GM18498 (cell line): Measurements from ENCODE around the gene TBC1D4.

ENCODE experiments used
- ATAC-seq: cut with Tn5 transposase; IDR thresholded peaks from one replicate; pipeline ENCODE4 v1.9.1; 2021; ENCODE audit warnings: mild to moderate bottlenecking, moderate library complexity; ENCODE audit not compliant: unreplicated experiment

Gene TBC1D4

DNA sequence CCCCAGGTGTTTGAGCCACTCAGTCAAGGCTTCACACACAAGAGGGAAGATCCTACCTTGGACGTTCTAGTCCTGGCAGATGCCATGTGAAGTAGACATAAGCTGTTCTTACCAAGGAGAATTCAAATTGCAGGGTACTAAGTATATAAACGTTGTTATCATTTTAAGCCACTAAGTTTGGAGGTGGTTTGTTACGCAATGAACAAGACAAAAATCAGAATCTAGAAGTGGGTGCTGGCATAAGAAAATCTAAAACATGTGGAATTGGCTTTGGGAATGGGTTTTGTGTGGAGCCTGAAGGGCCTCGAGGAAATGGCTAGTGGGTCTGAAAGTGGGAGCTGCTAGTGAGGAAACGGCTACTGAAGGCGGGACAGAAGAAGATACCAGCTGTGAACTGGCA lies 83.9 kb downstream of the TBC1D4 start:
- ATAC-seq, result no peak

DNA sequence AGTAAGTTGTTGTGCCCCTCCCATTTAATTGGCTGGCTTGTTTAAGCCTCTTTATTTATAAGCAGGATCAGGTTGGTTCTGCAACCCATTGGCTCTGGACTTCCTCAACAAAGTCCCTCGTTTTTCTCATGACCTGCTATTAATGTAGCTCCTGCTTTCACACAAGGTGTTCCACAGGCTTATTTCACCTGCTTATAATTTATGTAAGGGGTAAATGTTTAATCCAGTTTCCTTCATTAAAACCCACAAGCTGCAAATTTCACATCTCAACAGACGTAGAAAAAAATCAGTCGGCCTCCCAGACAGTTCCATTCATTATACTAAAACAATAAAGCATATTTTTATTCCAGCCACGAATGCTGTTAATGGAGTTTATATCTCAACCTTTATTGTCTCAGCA lies 86.1 kb downstream of the TBC1D4 start:
- no peak for ATAC-seq

DNA sequence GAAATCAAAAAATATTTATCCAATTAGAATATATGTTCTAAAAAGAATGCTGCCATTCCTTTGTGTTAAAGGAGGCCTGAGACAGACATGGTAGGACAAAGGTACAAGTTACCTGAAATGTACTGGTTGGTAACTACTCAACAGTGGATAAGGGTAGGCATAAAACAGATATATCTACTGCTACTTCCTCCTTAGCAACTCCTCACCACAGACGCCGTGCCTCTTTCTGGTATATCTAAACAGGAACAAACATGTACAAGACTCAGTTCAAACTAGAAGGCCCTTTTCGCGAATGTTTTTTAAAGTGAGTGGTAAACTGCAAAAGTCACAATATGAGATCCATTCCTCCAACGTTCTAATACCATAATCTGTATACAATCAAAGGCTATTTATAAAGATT lies 86.9 kb downstream of the TBC1D4 start:
- ATAC-seq, result peak; percentile 89

GRCh38 chr13:75393839-75394520 lies 88.0 kb downstream of the TBC1D4 start:
- no peak for ATAC-seq

GRCh38 chr13:75391432-75392100 lies 90.4 kb downstream of the TBC1D4 start:
- no peak for ATAC-seq

DNA sequence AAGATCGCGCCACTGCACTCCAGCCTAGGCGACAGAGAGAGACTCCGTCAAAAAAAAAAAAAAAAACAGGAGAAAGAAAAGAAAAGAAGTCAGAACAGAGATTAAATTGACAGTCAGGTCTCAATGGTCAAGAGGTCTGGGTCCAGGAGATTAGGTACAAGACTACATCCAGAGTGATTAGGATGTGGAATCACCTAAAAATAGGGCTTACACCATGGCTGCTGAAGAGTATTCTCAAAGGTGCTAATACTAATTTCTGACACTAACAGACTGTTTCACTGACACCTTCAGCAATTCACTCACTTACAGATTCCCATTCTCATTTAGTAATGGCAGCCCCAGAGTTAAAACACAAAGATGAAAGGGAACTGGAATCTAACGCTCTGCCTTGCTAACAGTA lies 91.7 kb downstream of the TBC1D4 start:
- ATAC-seq, result no peak

DNA sequence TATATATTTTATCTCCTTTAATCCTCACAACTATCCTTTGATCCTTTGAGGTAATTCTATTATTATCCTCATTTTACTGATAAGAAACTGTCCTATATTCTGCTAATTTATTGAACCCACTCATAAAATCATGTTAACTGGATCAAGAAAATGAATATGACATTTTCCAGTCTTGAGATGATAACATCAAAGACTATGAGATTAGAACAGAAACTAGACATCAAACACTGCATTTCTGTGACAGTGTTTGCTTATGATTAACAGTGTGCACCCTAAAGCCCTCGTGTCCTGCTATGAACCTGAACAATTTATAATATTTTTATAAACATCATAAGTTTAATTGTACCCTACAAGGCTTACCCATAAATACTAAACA lies 96.3 kb downstream of the TBC1D4 start:
- ATAC-seq, result no peak

GRCh38 chr13:75384879-75385707 lies 96.9 kb downstream of the TBC1D4 start:
- no peak for ATAC-seq

GRCh38 chr13:75383064-75383715 lies 98.8 kb downstream of the TBC1D4 start:
- ATAC-seq, result no peak

DNA sequence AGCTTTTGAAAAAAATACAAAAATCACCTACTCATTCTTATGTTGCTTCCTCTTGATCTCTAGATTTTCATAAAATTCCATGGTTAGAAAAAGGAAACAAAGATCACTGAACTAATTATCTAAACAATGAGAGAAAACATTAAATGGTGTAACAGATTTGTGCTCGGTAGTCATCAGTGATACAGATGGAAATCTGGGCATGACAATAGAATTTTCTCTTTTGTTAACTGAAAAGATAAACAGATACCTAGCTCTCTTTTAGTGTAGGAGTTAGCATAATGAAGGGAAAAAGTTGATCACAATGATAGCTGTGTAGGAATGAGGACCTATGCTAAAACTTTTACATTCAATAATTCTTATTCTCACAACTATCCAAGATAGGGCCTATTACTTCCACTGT lies 103.7 kb downstream of the TBC1D4 start:
- ATAC-seq, result no peak

GRCh38 chr13:75376792-75377402 lies 105.1 kb downstream of the TBC1D4 start:
- no peak for ATAC-seq

DNA sequence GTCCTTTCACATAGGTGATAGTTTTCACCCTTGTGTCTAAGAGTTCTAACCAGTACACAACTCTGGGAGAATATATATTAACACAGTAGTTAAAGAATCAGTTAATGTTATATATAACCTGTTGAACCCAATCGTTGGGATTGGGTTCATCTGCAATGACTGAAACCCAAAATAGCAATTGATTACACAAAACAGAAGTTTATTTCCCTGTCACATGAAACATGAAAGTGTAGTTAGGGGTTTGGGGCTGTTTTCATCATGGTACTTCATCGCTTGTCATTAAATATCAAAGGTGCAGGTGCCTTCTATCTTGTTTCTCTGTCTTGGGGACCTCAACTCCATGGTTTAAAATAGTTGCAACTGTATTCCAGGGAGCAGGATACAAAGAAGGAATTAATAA lies 106.6 kb downstream of the TBC1D4 start:
- no peak for ATAC-seq

GRCh38 chr13:75373988-75374387 lies 108.0 kb downstream of the TBC1D4 start:
- ATAC-seq, result no peak

- ATAC-seq, result no peak
Measured at GRCh38 chr13:75372923-75373841, 108.8 kb downstream of the TBC1D4 start.

DNA sequence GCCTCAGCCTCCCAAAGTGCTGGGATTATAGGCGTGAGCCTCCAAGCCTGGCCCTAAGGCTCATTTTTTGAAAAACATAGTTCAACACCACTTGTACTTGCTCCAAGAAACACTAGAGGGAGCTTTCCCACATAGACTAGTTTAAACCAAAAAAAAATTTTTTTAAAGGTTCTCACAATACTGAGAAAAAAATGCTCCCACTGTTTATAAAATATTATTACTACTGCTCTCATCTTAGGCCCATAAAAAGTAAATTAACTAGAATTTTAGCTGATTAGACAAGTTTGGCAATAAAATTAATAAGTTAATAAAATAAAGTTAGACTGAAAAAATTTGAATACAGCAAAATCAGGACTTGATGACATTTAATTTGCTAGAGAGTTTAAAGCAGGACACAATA lies 109.5 kb downstream of the TBC1D4 start:
- ATAC-seq, result peak; percentile 62

DNA sequence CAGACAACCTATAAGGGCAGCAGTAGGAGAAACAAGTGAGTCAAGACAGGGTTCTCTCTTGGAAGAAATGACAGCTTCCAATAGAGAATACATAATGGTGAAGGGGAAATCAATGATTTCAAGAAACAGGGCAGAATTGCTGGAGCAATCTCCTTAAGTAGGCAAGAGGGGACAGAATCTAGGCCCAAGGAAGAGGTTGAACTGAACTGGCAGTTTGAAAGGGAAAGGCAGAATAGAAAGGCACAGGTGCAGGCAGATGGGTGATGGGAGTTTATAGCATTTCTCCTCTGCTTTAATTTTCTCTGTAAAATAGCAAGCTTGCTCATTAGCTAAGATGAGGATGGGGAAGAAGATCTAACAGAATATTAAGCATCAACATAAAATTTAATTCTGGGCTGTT lies 110.8 kb downstream of the TBC1D4 start:
- no peak for ATAC-seq

- ATAC-seq, result no peak
Measured at GRCh38 chr13:75370774-75371173, 111.2 kb downstream of the TBC1D4 start.

DNA sequence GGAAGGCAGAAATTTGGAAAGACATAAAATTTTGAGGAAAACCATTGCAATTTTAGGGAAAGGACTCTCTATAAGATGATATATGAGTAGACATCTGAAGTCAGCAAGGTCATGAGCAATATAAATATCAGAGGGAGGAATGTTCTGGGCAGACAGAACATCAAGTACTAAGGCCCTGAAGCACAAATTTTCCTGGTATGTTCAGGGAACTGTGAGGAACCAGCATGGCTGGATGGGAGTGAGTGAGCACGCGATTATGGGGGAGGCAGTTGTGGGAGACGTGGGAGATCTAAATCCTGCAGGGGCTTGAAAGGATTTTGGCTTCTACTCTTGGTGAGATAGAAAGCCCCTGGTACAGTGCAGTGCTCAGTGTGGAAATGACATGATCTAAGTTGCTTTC lies 112.0 kb downstream of the TBC1D4 start:
- no peak for ATAC-seq

GRCh38 chr13:75368167-75368566 lies 113.8 kb downstream of the TBC1D4 start:
- ATAC-seq, result no peak
